DOHH2 (cell line): ENCODE results near the gene BMX.

Experiments used
- H3F3A ChIP-seq: fragments of 200-600 bp; sonication (generic), shearing (Covaris generic); 2 replicates; pipeline ENCODE4 v1.6.0; 2016; ENCODE audit warnings: antibody characterized with exemption, mild to moderate bottlenecking; ENCODE audit not compliant: control insufficient read depth, insufficient read depth
- H3K27ac ChIP-seq: fragments of 200-600 bp; sonication (generic); 2 replicates; pipeline ENCODE4 v1.5.1; 2014; ENCODE audit warnings: low read depth, mild to moderate bottlenecking, low read length, moderate library complexity
- H3K27me3 ChIP-seq: fragments of 200-600 bp; sonication (generic); 2 replicates; pipeline ENCODE4 v1.6.1; 2014; ENCODE audit warnings: mild to moderate bottlenecking, low read length, mixed read lengths; ENCODE audit not compliant: control insufficient read depth
- H3K36me3 ChIP-seq: fragments of 200-600 bp; sonication (generic); 2 replicates; pipeline ENCODE4 v1.6.1; 2014; ENCODE audit warnings: mild to moderate bottlenecking, low read length, moderate library complexity, mixed read lengths; ENCODE audit not compliant: control insufficient read depth
- H3K4me1 ChIP-seq: fragments of 200-600 bp; sonication (generic); 2 replicates; pipeline ENCODE4 v1.6.1; 2014; ENCODE audit warnings: mild to moderate bottlenecking, low read length, mixed read lengths; ENCODE audit not compliant: control insufficient read depth
- H3K4me2 ChIP-seq: fragments of 200-600 bp; sonication (generic); 2 replicates; pipeline ENCODE4 v1.6.0; 2014; ENCODE audit warnings: mild to moderate bottlenecking, low read length, moderate library complexity
- H3K4me3 ChIP-seq: fragments of 200-600 bp; sonication (generic); 2 replicates; pipeline ENCODE4 v1.5.1; 2014; ENCODE audit warnings: mild to moderate bottlenecking, low read length, mixed read lengths
- H3K79me2 ChIP-seq: fragments of 200-600 bp; sonication (generic); 2 replicates; pipeline ENCODE4 v1.6.1; 2014; ENCODE audit warnings: mild to moderate bottlenecking, low read length, mixed read lengths; ENCODE audit not compliant: control insufficient read depth
- H3K9me2 ChIP-seq: fragments of 200-600 bp; sonication (generic); replicated peaks from 2 replicates; pipeline ENCODE4 v1.6.1; 2014; ENCODE audit warnings: mild to moderate bottlenecking, low read length, mixed read lengths; ENCODE audit not compliant: control insufficient read depth
- H3K9me3 ChIP-seq: fragments of 200-600 bp; sonication (generic); 2 replicates; pipeline ENCODE4 v1.6.1; 2014; ENCODE audit warnings: antibody characterized with exemption, low read length, mixed read lengths; ENCODE audit not compliant: control insufficient read depth, insufficient read depth
- H4K20me1 ChIP-seq: fragments of 200-600 bp; sonication (generic); 2 replicates; pipeline ENCODE4 v1.6.0; 2014; ENCODE audit warnings: low read depth, mild to moderate bottlenecking, antibody characterized with exemption, low read length, moderate library complexity; ENCODE audit not compliant: control insufficient read depth, insufficient read depth
- CTCF ChIP-seq: fragments of 200-600 bp; sonication (generic); IDR thresholded peaks from one replicate; pipeline ENCODE4 v1.5.1; 2014; ENCODE audit warnings: antibody characterized with exemption, mild to moderate bottlenecking, low read depth, low read length; ENCODE audit not compliant: poor library complexity, severe bottlenecking
- EZH2phosphoT487 ChIP-seq: fragments of 200-600 bp; sonication (generic); IDR thresholded peaks from 2 replicates; pipeline ENCODE4 v1.6.1; 2017; ENCODE audit warnings: borderline replicate concordance, mild to moderate bottlenecking, antibody characterized with exemption, low read length, moderate library complexity, mixed read lengths

Gene BMX

DNA sequence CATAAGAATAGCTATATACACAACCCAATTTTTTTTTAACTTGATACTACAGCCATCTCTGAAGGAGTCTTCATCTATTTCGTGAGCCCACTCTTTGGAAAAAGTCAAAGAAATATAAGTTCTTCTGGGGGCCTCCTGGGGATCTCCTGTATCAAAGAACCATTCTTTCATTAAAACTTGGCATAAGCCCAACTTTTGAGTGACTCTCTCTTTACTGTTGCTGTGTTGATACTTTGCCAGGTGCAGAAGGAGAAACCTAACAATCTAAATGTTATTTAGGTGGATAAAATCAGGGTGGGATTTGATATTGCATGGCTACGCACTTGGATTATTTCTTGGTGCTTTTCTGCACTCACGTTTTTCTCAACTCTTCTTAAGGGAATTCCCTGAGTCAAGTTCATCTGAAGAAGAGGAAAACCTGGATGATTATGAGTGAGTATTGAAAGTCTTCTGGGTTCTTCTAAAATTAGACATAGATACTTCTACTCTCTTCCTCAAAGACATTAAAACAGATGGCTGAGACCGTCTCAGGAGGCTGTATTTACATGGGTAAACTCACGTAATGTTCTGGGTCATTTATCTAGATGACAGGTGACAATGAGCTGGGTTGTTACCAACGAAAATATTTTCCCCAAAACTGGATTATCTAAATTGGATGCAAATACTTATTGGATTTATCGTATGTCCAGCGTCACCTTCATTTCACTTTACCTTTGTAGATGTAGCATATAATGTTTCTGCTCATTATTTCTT, 25.2 kb downstream of the BMX start:
- Histone ChIP-seq H3K4me2 (no peak overlapping the region), H3K4me1 (no peaks in the 10 kb centered on the region), H3F3A (no peaks in the 10 kb centered on the region), H3K27ac (no peak overlapping the region), H4K20me1 (no peaks in the 10 kb centered on the region), H3K9me3 (no peaks in the 10 kb centered on the region), H3K79me2 (no peaks in the 10 kb centered on the region), H3K4me3 (no peak overlapping the region), H3K36me3 (no peaks in the 10 kb centered on the region), H3K27me3 (no peaks in the 10 kb centered on the region), H3K9me2 (no peaks in the 10 kb centered on the region)
- TF ChIP-seq CTCF (no peak), EZH2phosphoT487 (no peak)

- Histone ChIP-seq H3K36me3 (no peaks in the 10 kb centered on the region), H3K79me2 (no peaks in the 10 kb centered on the region), H3K9me2 (no peaks in the 10 kb centered on the region), H4K20me1 (no peaks in the 10 kb centered on the region), H3K27ac (no peak overlapping the region), H3K4me1 (no peaks in the 10 kb centered on the region), H3K9me3 (no peaks in the 10 kb centered on the region), H3K4me2 (no peak overlapping the region), H3F3A (no peaks in the 10 kb centered on the region), H3K27me3 (no peaks in the 10 kb centered on the region), H3K4me3 (no peak overlapping the region)
- TF ChIP-seq CTCF (no peak), EZH2phosphoT487 (no peak)
These were observed 28.6 kb downstream of the BMX start for GRCh38 chrX:15529165-15529564.

- Histone ChIP-seq H3K4me2 (no peak overlapping the region), H3K9me3 (no peaks in the 10 kb centered on the region), H3K4me1 (no peaks in the 10 kb centered on the region), H3F3A (no peaks in the 10 kb centered on the region), H4K20me1 (no peaks in the 10 kb centered on the region), H3K79me2 (no peaks in the 10 kb centered on the region), H3K36me3 (no peaks in the 10 kb centered on the region), H3K4me3 (no peak overlapping the region), H3K9me2 (no peaks in the 10 kb centered on the region), H3K27me3 (no peaks in the 10 kb centered on the region), H3K27ac (no peak overlapping the region)
- TF ChIP-seq CTCF (no peak), EZH2phosphoT487 (no peak)
These were observed 29.7 kb downstream of the BMX start for GRCh38 chrX:15530318-15530717.
